Endodermal cell (in vitro differentiated cells): ENCODE measurements around the gene GSTM1. TPM values are rescaled to one million over a fixed set of nuclear protein-coding genes. Genes with fewer than 3 reads are reported as not detected.
A peak's percentile ranks its signal among the peaks of the same experiment; 100 is the strongest.

Source experiments
- DNase-seq: peaks from one replicate; pipeline ENCODE4 v3.0.0-alpha.2; 2017
- H3K27ac ChIP-seq: 2 replicates; pipeline ENCODE4 v1.5.1; 2013; ENCODE audit warnings: mild to moderate bottlenecking, low read depth, low read length, moderate library complexity
- H3K27me3 ChIP-seq: 2 replicates; pipeline ENCODE4 v1.6.1; 2013; ENCODE audit warnings: mild to moderate bottlenecking, low read length, moderate library complexity; ENCODE audit not compliant: insufficient read depth, control insufficient read depth, poor library complexity, severe bottlenecking
- H3K36me3 ChIP-seq: 2 replicates; pipeline ENCODE4 v1.7.0; 2013; ENCODE audit warnings: mild to moderate bottlenecking, low read length, moderate library complexity; ENCODE audit not compliant: control insufficient read depth, insufficient read depth
- H3K4me1 ChIP-seq: one replicate; pipeline ENCODE4 v1.7.0; 2013; ENCODE audit warnings: low read length; ENCODE audit not compliant: control insufficient read depth, insufficient read depth
- H3K4me3 ChIP-seq: 2 replicates; pipeline ENCODE4 v1.5.1; 2013; ENCODE audit warnings: mild to moderate bottlenecking, low read length, moderate library complexity
- H3K9ac ChIP-seq: 2 replicates; pipeline ENCODE4 v1.6.1; 2013; ENCODE audit warnings: mild to moderate bottlenecking, low read length, moderate library complexity; ENCODE audit not compliant: poor library complexity, severe bottlenecking; ENCODE audit errors: extremely low read depth
- H3K9me3 ChIP-seq: 2 replicates; pipeline ENCODE4 v1.6.1; 2013; ENCODE audit warnings: mild to moderate bottlenecking, low read length, moderate library complexity; ENCODE audit not compliant: control insufficient read depth
- H3K27ac Mint-ChIP-seq: 2 replicates; pipeline ENCODE4 v1.8.0; 2020; ENCODE audit warnings: mixed read lengths
- H3K27me3 Mint-ChIP-seq: 2 replicates; pipeline ENCODE4 v1.8.0; 2021; ENCODE audit warnings: mild to moderate bottlenecking, mixed read lengths; ENCODE audit not compliant: insufficient read depth
- H3K36me3 Mint-ChIP-seq: 2 replicates; pipeline ENCODE4 v1.8.0; 2020; ENCODE audit warnings: low read depth, mixed read lengths
- H3K4me1 Mint-ChIP-seq: 2 replicates; pipeline ENCODE4 v1.8.0; 2020; ENCODE audit warnings: mixed read lengths
- H3K4me3 Mint-ChIP-seq: 2 replicates; pipeline ENCODE4 v1.8.0; 2020; ENCODE audit warnings: mild to moderate bottlenecking, moderate library complexity, mixed read lengths
- H3K9me3 Mint-ChIP-seq: 2 replicates; pipeline ENCODE4 v1.8.0; 2020; ENCODE audit warnings: mild to moderate bottlenecking, mixed read lengths
- CTCF ChIP-seq: fragments of 200-600 bp; sonication (generic); conservative IDR thresholded peaks from 2 replicates; pipeline ENCODE4 v1.5.0; 2021; ENCODE audit warnings: antibody characterized with exemption, mild to moderate bottlenecking
- WGBS, 2 experiments: methylation state at CpG; one replicate each; pipeline versions ENCODE4 v1.1.5 to v1.1.7; 2013; ENCODE audit warnings: missing lambda C conversion rate in 2 of 2, mixed read lengths in 1 of 2; ENCODE audit not compliant: insufficient coverage in 1 of 2, insufficient read length in 1 of 2; 5-methylcytosine and 5-hydroxymethylcytosine counted together
- total RNA-seq, 2 donors: library from RNA; stranded (reverse); fragmentation: NEBNext Ultra II Directional in 1 of 2; extraction: Animal tissue kit (Norgen Biotek cat#: 25700) in 1 of 2; gene quantifications; 2 replicates in 1 of 2; 3 replicates in 1 of 2; pipeline ENCODE4 v1.2.1, GENCODE V29; 2021

The GSTM1 gene
- total RNA-seq, 2 donors from 2014 or later, result 23.0 to 65.6 TPM

DNA sequence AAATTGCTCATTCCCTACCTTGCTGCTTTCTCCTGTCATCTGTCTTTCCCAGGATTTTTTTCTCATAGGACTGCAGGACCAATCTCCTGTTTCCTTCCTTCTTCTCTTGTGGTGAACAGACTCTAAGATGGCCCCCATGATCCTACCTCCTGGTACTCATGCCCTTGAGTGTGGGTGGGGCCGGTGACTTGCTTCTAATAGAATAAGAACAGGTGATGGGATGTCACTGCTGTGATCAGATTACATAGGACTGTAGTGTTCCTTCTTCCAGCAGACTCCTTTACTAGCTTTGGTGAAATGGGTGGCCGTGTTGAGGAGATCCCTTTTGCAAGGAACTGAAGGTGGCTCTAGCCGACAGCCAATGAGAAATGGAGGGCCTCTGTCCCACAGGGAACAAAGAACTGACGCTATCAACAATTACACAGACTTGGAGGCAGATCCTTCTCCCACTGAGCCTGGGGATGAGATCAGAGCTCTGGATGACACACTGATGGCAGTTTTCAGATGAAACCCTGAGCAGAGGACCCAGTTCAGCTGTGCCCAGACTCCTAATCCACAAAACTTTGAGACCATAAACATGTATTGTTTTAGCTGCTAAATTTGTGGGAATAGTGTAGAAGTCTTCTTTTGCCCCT, 45.7 kb downstream of the GSTM1 start:
- H3K36me3 ChIP-seq, result no peaks in the 10 kb centered on the region
- H3K4me3 ChIP-seq, result no peak overlapping the region
- no peak overlapping the region for H3K27ac Mint-ChIP-seq
- 95 to 100% methylated on average over 3 to 4 of the region's 4 CpGs for WGBS, 2 experiments
- peaks cover 6% of the 10 kb centered on the region for H3K9me3 ChIP-seq
- H3K9me3 Mint-ChIP-seq, result peaks cover 10% of the 10 kb centered on the region
- H3K27ac ChIP-seq, result no peak overlapping the region
- peaks cover 4% of the 10 kb centered on the region for H3K4me1 Mint-ChIP-seq
- H3K27me3 ChIP-seq, result peaks cover 15% of the 10 kb centered on the region
- H3K27me3 Mint-ChIP-seq, result peaks cover 22% of the 10 kb centered on the region
- no peaks in the 10 kb centered on the region for H3K4me1 ChIP-seq
- H3K9ac ChIP-seq, result no peak overlapping the region
- no peak for TF ChIP-seq CTCF
- no peak for DNase-seq
- H3K4me3 Mint-ChIP-seq, result no peak overlapping the region
- H3K36me3 Mint-ChIP-seq, result peaks cover 20% of the 10 kb centered on the region

DNA sequence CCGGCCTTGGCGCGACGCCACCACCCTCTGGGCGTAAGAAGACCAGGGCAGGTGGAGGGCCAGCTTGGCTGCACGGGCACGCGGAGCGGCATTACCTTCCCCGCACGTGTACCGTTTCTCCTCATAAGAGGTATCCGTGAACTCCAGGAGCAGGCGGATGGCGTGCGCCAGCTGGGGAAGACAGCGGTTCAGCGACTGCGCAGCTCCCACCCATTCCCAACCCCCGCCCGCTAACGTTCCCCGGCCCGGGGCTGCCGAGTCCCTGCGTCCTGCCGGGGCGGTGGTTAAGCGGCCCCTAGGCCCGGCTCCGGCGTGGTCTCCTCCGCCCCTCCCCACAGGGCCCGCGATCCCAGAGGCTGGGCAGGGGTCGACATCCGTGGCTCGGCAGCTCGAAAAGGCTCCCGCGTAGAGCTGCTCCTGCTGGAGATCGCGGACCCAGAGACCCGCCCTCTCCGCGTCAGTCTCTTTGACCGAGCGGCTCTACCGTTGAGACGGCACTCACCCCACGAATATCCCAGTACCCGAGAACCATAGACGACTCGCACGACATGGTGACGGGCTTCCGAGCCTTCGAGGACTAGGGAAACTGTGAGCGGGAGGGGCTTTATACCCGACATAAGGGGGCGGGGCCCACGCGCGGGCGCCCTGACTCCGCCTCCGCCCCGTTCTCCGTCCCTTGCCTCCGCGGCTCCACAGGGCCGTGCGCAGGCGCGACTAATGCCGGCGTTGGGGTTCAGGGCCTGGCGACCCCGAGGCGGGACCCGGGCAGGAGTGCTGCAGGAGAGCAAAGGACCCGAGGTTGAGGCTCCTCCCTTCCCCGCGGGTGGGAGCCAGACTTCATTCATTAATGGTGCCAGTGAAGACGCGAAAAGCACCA, 52.4 kb downstream of the GSTM1 start:
- peak; percentile 89 for DNase-seq
- Mint-ChIP-seq H3K9me3 (no peaks in the 10 kb centered on the region), H3K27ac (peak overlapping the region; percentile 26), H3K36me3 (peaks cover 20% of the 10 kb centered on the region), H3K27me3 (peaks cover 57% of the 10 kb centered on the region), H3K4me3 (peak overlapping the region; percentile 70), H3K4me1 (peaks cover 7% of the 10 kb centered on the region)
- no peak overlapping the region for H3K9ac ChIP-seq
- H3K27me3 ChIP-seq, result peaks cover 52% of the 10 kb centered on the region
- H3K4me1 ChIP-seq, result no peaks in the 10 kb centered on the region
- H3K27ac ChIP-seq, result no peak overlapping the region
- no peaks in the 10 kb centered on the region for H3K36me3 ChIP-seq
- no peaks in the 10 kb centered on the region for H3K9me3 ChIP-seq
- peak overlapping the region; percentile 84 for H3K4me3 ChIP-seq
- TF ChIP-seq CTCF, result no peak
- WGBS, 2 experiments, result 3% methylated on average over 8 to 86 of the region's 86 CpGs

DNA sequence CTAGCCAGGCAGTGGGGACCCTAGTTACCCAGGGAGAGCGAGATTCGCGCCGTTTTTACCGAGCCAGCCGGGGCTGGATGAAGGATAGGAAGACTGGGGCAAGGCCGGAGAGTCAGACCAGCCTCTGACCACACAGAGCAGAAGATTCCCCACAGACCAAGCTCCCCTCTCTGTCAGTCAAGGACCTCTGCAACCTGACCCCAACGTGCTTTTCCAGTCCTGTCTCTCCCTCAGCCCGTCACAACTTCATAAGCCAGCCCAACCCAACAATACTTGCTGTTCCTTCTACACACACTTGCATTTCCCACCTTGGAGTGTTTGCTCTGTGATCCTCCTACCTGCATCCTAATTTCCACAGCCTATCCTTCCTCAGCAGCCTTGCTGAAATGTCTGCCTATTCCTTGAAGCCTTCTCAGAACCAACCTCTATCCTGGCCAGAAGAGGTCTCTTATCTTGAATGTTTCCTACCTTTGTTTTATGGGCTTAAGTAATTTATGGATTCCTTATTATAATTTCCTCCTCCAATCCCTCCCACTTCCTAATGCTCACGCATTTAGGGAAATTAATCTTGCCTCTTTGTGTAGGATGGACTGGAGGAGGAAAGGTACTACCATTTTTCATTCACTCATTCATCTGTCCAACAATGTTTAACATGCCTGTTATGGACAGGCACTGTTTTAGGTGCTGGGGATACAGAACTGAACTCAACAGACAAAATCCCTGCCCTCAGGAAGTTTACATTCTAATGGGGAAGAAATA, 53.2 kb downstream of the GSTM1 start, which contains the start of gene GSTM3:
Gene GSTM3 (minus strand): TSS at position 424 of the 759 bp plus-strand sequence. CDS start 751 bp downstream, outside the sequence.
- Histone ChIP-seq H3K9ac (no peak within 1 kb of the TSS), H3K4me1 (no peaks in the 10 kb centered on the region), H3K9me3 (no peaks in the 10 kb centered on the region), H3K4me3 (peak within 1 kb of the TSS; percentile 84), H3K27me3 (peaks cover 52% of the 10 kb centered on the region), H3K27ac (no peak within 1 kb of the TSS), H3K36me3 (no peaks in the 10 kb centered on the region)
- no peak for TF ChIP-seq CTCF
- WGBS, 2 experiments, result 10 to 13% methylated on average over 8 to 9 of the region's 10 CpGs
- H3K27me3 Mint-ChIP-seq, result peaks cover 61% of the 10 kb centered on the region
- peaks cover 7% of the 10 kb centered on the region for H3K4me1 Mint-ChIP-seq
- no peaks in the 10 kb centered on the region for H3K9me3 Mint-ChIP-seq
- H3K36me3 Mint-ChIP-seq, result peaks cover 18% of the 10 kb centered on the region
- H3K4me3 Mint-ChIP-seq, result peak within 1 kb of the TSS; percentile 70
- H3K27ac Mint-ChIP-seq, result peak within 1 kb of the TSS; percentile 26
- no peak for DNase-seq
